GM21367 (cell line): ENCODE data around the gene ZNF692.
"Not testable (repeated sequence)": the region's sequence is repeated elsewhere in the genome, so short reads cannot be mapped to it uniquely, and the experiment has no call there.

Experiments
- ATAC-seq: cut with Tn5 transposase; IDR thresholded peaks from one replicate; pipeline ENCODE4 v1.9.1; 2021; ENCODE audit not compliant: unreplicated experiment

ZNF692 gene

GRCh38 chr1:248850124-248850523, 8.8 kb downstream of the ZNF692 start:
- no peak for ATAC-seq

GRCh38 chr1:248849637-248850036, 9.2 kb downstream of the ZNF692 start:
- ATAC-seq, result no peak

DNA sequence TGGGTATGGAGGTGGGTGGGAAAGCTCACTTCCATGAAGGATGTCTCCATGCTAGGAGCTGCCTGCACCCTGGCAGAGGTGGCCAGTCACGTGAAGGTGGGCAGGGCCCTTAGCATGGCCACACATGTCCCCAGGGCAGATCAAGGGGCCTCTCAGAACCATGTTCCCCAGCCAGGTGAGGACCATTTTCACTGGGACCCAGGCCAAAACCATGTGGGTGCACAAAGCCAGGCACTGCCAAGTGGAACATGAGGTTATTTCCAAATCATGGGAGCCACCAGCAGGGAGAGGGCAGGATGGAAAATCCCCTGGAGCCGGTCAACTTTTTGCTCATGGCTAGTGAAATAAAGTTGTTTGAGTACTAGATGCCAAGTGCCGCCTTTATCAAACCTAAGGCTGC, 9.7 kb downstream of the ZNF692 start:
- no peak for ATAC-seq

DNA sequence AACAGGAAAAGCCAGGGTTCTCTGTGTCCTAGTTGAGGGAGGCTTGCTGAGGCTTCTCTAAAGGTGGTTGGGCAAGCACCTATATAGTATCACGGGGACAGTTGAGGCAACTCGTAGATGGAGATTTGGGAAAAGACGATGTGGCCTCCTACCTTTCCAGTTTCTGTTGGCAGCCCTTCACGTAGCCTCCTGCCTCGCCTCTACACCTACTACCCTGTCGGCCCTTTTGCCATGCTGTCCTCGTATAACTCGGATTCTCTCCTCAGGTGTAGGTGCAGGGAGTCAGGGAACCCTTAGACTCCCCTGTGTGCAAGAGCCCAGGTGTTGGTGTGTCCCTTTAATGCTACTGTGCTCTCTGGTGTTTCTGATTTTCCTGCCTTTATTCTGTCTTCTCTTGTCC, 10.3 kb downstream of the ZNF692 start:
- ATAC-seq, result no peak

- ATAC-seq, result no peak
Measured at GRCh38 chr1:248847956-248848561, 10.8 kb downstream of the ZNF692 start.

GRCh38 chr1:248847181-248847955, 11.5 kb downstream of the ZNF692 start:
- ATAC-seq, result no peak

- ATAC-seq, result no peak
Measured at GRCh38 chr1:248844526-248844925, 14.4 kb downstream of the ZNF692 start.

DNA sequence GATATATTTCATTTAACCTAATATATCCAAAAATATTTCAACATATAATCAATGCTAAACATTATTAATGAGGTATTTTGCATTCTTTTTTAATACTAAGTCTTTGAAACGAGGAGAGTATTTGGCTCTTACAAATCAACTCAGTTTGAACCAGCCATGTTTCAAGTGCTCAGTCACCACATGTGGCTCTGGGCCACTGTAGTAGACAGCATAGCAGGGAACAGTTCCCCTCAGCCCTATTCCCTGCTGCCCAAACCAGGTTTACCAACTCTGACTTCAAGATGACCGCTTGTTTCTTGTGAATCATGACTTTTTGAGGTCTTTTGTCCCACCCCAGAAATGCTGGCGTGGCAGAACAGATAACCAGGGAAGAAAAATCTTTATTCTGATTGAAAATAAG, 15.2 kb downstream of the ZNF692 start:
- ATAC-seq, result no peak

- no peak for ATAC-seq
Measured at GRCh38 chr1:248842781-248843331, 16.0 kb downstream of the ZNF692 start.

DNA sequence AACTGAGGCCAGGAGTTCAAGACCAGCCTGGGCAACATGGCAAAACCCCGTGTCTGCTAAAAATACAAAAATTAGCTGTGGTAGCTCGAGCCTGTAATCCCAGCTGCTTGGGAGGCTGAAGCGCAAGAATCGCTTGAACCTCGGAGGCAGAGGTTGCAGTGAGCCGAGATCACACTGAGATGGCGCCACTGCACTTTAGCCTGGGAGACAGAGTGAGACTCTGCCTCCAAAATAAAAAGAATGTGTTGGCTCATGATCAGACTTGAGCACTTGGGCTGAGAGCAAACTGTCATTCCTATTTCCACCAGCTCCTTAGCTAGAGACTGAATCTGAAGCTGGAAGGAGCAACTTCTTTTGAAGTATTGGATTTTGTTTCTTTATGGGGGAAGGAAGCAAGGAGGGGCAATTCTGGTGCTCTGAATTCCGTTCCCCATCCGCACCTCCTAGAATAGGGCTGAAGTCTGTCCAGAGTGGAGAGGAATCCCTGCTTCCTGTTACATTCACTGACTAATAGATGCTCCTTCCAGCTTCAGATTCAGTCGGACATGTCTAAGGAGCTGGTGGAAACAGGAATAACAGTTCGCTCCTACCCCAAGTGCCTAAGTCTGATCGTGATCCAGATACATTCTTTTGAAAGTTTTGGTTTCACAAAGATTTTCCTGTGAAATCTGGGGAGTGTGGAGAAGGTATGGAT, 17.0 kb downstream of the ZNF692 start:
- ATAC-seq, result no peak

DNA sequence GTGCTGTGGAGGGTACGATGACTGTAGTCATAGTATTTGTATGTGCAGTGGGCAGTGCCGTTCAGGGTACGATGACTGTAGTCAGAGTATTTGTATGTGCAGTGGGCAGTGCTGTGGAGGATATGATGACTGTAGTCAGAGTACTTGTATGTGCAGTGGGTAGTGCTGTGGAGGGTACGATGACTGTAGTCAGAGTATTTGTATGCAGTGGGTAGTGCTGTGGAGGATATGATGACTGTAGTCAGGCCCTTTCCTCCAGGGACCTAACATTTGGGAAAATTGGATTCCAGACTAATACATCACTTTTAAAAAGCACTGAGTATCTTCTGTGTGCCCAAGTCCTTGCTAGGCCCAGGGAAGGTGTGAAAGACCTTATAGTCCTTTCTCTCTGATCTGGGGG, 17.9 kb downstream of the ZNF692 start:
- no peak for ATAC-seq

GRCh38 chr1:248839168-248839555, 19.7 kb downstream of the ZNF692 start:
- no peak for ATAC-seq

GRCh38 chr1:248838357-248839167, 20.3 kb downstream of the ZNF692 start:
- peak; percentile 59 for ATAC-seq

- ATAC-seq, result peak; percentile 82
Measured at GRCh38 chr1:248837781-248838356, 21.0 kb downstream of the ZNF692 start, which contains the start of gene ZNF672. Gene ZNF672 (plus strand): TSS chr1:248838224. CDS start chr1:248847275, 9,051 bp downstream.

DNA sequence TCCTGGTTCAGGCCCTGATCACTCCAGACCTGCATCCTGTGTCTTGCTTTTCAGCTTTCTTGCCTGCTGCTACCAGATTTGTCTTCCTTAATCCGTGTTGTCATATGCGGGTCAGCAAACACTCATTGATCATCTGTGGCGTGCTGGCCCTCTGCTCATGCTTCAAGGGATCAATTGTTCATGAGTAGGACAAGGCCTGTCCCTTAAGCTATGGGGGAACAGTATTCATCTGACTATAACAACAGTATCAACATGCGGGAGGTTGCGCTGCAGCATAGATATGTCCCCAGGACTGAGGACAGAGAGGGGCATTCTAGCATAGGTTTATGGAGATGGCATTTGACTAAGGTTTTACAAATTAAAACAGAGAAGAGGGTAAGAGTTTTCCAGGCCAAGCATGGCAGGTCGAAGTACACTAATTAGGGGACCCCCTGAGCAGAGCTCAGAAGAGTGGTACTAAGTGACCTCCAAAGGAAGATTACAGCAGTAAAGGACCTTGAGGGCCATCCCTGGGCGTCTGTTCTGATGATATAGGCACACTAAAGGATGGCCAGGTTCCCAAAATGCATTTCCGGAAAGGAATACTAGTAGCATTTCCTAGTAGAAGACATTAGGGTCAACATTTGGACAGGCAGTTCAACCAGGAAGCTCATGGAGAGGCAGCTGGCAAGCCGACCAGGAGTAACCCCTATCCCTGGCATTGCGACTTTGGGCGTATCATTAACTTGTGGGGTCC, 21.7 kb downstream of the ZNF692 start:
- ATAC-seq, result no peak

GRCh38 chr1:248834343-248834940, 24.4 kb downstream of the ZNF692 start:
- no peak for ATAC-seq

DNA sequence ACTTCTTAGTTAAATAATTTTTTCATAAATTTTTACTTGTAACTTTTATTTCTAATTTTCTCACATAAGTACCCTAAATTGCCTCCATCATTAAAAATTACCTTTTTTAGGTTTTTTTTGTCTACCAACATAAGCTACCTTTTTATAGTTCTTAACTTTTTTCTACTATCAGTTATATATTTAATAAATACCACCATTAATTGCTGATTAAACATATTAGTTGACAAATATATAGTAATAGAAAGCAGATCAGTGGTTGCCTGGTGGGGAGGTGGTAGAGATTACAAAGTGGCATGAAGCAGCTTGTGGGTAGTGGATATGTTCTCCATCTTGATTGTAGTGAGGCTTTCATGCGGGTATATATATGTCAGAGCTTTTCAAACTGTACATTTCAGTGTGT, 27.0 kb downstream of the ZNF692 start:
- no peak for ATAC-seq

- ATAC-seq, result not testable (repeated sequence)
Measured at GRCh38 chr1:248830718-248831017, 28.2 kb downstream of the ZNF692 start.

DNA sequence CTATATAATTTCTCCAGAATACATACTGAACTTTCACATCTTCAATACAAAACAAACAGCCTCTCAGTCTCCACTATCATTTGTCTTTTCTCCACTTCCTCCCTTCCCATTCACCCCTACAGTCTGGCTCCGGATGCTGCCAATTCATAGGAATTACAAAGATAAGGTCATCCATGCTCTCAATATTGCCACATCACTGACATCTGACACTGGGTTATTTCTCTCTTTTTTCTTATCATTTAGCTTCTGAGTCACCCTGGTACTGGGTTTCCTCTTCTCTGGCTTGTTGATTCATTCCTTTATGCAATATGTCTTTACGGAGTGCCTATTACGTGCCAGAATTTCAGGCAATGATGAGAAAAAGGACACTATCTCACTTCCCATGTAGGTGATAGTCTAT, 30.0 kb downstream of the ZNF692 start:
- no peak for ATAC-seq
